ENCODE data around the gene PRR36. TPM values are rescaled to one million over a fixed set of nuclear protein-coding genes. Genes with fewer than 3 reads are reported as not detected.

The PRR36 gene
- total RNA-seq, 1 donor from 2014 or later, result 20.9 TPM

GRCh38 chr19:7888145-7888825 lies 14.1 kb upstream of the PRR36 start, which contains the start of gene LRRC8E:
LRRC8E (plus strand) TSS chr19:7888510; CDS start chr19:7895604, 7,094 bp downstream.
- no peak for TF ChIP-seq CTCF (conservative IDR thresholded peaks at IDR 0.05)
- Mint-ChIP-seq H3K27ac (ENCODE audit: unreplicated experiment) (no peak within 1 kb of the TSS), H3K9me3 (no peaks in the 10 kb centered on the region), H3K36me3 (ENCODE audit: low read depth) (no peaks in the 10 kb centered on the region), H3K4me1 (no peaks in the 10 kb centered on the region), H3K4me3 (no peak within 1 kb of the TSS), H3K27me3 (ENCODE audit: low read depth) (peaks cover 40% of the 10 kb centered on the region)
- peak; percentile 46 for DNase-seq (ENCODE audit: low read depth, low spot score)

DNA sequence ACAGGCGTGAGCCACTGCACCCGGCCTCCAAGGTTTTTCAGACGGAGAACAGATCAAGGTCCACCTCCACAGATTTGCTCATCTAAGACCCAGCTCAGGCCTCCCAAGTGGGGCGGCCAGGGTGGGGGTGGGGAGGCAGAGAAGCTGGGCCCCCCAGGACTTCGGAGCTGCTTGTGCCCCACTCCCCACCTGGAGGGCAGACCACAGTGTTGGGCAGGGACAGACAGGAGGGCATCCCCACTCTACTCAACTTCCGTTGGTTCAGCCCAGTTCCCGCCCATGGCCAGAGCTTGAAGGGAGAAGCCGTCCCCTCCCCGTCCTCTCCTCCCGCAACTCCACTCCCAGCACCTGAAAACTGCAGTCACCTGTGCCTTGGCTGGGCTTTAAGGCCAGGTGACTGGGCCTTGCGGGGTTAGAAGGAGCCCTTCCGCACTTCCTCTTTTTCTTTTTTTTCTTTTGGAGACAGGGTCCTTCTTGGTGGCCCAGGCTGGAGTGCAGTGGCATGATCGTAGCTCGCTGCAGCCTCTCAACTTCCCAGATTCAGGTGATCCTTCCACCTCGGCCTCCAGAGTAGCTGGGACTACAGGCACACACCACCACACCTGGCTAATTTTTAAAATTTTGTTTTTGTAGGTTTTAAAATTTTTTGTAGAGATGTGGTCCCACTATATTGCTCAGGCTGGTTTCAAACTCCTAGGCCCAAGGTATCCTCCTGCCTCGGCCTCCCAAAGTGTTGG lies 13.4 kb upstream of the PRR36 start:
- Mint-ChIP-seq H3K27me3 (ENCODE audit: low read depth) (peaks cover 40% of the 10 kb centered on the region), H3K4me1 (no peaks in the 10 kb centered on the region), H3K4me3 (no peak overlapping the region), H3K9me3 (no peaks in the 10 kb centered on the region), H3K36me3 (ENCODE audit: low read depth) (no peaks in the 10 kb centered on the region), H3K27ac (ENCODE audit: unreplicated experiment) (no peak overlapping the region)
- DNase-seq (ENCODE audit: low read depth, low spot score), result no peak
- no peak for TF ChIP-seq CTCF (conservative IDR thresholded peaks at IDR 0.05)

GRCh38 chr19:7885818-7886217 lies 11.6 kb upstream of the PRR36 start:
- no peak for DNase-seq (ENCODE audit: low read depth, low spot score)
- H3K36me3 Mint-ChIP-seq (ENCODE audit: low read depth), result no peaks in the 10 kb centered on the region
- no peaks in the 10 kb centered on the region for H3K4me1 Mint-ChIP-seq
- TF ChIP-seq CTCF (conservative IDR thresholded peaks at IDR 0.05), result no peak
- no peak overlapping the region for H3K27ac Mint-ChIP-seq (ENCODE audit: unreplicated experiment)
- H3K27me3 Mint-ChIP-seq (ENCODE audit: low read depth), result peaks cover 37% of the 10 kb centered on the region
- no peak overlapping the region for H3K4me3 Mint-ChIP-seq
- H3K9me3 Mint-ChIP-seq, result no peaks in the 10 kb centered on the region

- H3K9me3 Mint-ChIP-seq, result no peaks in the 10 kb centered on the region
- no peak for TF ChIP-seq CTCF (conservative IDR thresholded peaks at IDR 0.05)
- peaks cover 28% of the 10 kb centered on the region for H3K27me3 Mint-ChIP-seq (ENCODE audit: low read depth)
- DNase-seq (ENCODE audit: low read depth, low spot score), result no peak
- H3K4me3 Mint-ChIP-seq, result no peak overlapping the region
- H3K4me1 Mint-ChIP-seq, result no peaks in the 10 kb centered on the region
- H3K27ac Mint-ChIP-seq (ENCODE audit: unreplicated experiment), result no peak overlapping the region
- no peaks in the 10 kb centered on the region for H3K36me3 Mint-ChIP-seq (ENCODE audit: low read depth)
Observed at GRCh38 chr19:7883796-7884570, 9.8 kb upstream of the PRR36 start.

GRCh38 chr19:7883105-7883504 lies 8.9 kb upstream of the PRR36 start:
- no peak for TF ChIP-seq CTCF (conservative IDR thresholded peaks at IDR 0.05)

More at GRCh38 chr19:7883105-7883504, 8.9 kb upstream of the PRR36 start:
- Mint-ChIP-seq H3K27ac (ENCODE audit: unreplicated experiment) (no peak overlapping the region), H3K27me3 (ENCODE audit: low read depth) (peaks cover 23% of the 10 kb centered on the region), H3K4me3 (no peak overlapping the region), H3K4me1 (no peaks in the 10 kb centered on the region), H3K36me3 (ENCODE audit: low read depth) (no peaks in the 10 kb centered on the region), H3K9me3 (no peaks in the 10 kb centered on the region)
- no peak for DNase-seq (ENCODE audit: low read depth, low spot score)

Measured in neural crest cell (in vitro differentiated cells).